Esophagus squamous epithelium (tissue), 4 donors: ENCODE results near the gene LIN7A.

Experiments
- POLR2A ChIP-seq, 4 donors: fragments of 450-650 bp; IDR thresholded peaks; one replicate each; pipeline ENCODE4 v1.6.1; 2017; ENCODE audit warnings: antibody characterized with exemption in 4 of 4, mild to moderate bottlenecking in 4 of 4, moderate library complexity in 3 of 4
- TF ChIP-seq, protein P1 (sequence below), 6 experiments: fragments of 450-650 bp in 4 of 6; fragments of 200-600 bp in 2 of 6; sonication (generic) in 2 of 6; IDR thresholded peaks; one replicate each; pipeline ENCODE4 v1.5.1; 2016 to 2019; ENCODE audit warnings: antibody characterized with exemption in 6 of 6, mild to moderate bottlenecking in 4 of 6, moderate library complexity in 4 of 6

DNA sequence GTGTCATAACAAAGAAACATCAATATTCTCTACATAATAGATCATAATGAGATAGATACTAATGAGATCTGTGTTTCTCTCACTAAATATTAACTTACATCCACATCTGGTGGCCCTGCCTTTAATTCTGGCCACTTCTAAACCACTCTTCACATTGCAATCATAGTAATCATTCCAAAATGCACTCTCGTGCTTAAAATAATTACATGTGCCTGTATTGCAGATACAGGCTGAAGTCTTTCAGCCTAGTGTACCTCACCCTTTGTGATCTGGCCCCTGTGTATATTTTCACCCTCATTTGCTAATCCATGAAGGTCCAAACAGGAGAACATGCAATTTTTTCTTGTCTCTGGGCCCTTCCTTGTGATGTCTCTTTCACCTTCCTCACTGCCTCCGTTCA is 108.0 kb downstream of the LIN7A start:
- TF ChIP-seq, protein P1, sequence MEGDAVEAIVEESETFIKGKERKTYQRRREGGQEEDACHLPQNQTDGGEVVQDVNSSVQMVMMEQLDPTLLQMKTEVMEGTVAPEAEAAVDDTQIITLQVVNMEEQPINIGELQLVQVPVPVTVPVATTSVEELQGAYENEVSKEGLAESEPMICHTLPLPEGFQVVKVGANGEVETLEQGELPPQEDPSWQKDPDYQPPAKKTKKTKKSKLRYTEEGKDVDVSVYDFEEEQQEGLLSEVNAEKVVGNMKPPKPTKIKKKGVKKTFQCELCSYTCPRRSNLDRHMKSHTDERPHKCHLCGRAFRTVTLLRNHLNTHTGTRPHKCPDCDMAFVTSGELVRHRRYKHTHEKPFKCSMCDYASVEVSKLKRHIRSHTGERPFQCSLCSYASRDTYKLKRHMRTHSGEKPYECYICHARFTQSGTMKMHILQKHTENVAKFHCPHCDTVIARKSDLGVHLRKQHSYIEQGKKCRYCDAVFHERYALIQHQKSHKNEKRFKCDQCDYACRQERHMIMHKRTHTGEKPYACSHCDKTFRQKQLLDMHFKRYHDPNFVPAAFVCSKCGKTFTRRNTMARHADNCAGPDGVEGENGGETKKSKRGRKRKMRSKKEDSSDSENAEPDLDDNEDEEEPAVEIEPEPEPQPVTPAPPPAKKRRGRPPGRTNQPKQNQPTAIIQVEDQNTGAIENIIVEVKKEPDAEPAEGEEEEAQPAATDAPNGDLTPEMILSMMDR (IDR thresholded peaks at IDR 0.05): no peak
- TF ChIP-seq POLR2A (IDR thresholded peaks at IDR 0.05): no peak
